HG03175 (cell line): ENCODE measurements around the gene GNRHR.
"Not testable (repeated sequence)": the region's sequence is repeated elsewhere in the genome, so short reads cannot be mapped to it uniquely, and the experiment has no call there.

Source experiments
- ATAC-seq: cut with Tn5 transposase; IDR thresholded peaks from one replicate; pipeline ENCODE4 v1.9.1; 2021; ENCODE audit warnings: mild to moderate bottlenecking, moderate library complexity; ENCODE audit not compliant: unreplicated experiment

The GNRHR gene, protein sequence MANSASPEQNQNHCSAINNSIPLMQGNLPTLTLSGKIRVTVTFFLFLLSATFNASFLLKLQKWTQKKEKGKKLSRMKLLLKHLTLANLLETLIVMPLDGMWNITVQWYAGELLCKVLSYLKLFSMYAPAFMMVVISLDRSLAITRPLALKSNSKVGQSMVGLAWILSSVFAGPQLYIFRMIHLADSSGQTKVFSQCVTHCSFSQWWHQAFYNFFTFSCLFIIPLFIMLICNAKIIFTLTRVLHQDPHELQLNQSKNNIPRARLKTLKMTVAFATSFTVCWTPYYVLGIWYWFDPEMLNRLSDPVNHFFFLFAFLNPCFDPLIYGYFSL

DNA sequence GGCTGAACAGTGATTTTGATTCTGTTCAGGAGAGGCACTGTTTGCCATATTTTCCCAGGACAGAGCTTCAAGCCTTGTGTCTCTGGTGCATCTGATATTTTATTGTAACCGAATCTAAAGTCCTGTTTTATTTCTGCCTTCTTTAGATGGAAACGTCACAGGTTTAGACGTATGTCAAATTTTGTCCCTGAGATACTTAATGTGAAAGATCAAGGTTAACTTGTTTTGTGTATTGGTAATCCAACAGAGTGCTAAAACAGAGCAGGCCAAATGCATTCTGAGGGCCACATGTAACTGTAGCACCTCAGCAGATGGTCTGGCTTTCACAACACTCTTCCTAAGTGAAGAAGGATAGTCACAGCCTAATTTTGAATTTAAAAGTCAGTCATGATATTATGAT, at the start of gene GNRHR:
Gene GNRHR, minus strand, starts transcription at position 101 of the 400 bp plus-strand sequence. Its CDS starts 53 bp downstream, at position 48.
- ATAC-seq: no peak

DNA sequence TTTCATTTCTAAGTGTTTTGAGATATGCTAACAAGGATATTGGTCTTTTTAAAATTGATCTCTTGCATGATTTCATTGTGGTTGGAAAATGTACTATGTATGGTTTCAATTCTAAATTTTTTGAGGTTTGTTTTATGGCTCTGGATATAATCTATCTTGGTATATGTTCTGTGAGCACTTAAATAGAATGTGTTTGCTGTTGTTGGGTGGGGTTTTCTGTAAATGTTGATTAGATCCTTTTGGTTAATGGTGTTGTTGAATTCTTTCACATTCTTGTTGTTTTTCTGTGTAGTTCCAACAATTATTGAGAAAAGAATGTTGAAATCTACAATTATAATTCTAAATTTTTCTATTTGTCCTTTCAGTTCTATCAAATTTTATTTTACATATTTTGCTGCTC, 42.6 kb upstream of the GNRHR start:
- ATAC-seq: no peak

DNA sequence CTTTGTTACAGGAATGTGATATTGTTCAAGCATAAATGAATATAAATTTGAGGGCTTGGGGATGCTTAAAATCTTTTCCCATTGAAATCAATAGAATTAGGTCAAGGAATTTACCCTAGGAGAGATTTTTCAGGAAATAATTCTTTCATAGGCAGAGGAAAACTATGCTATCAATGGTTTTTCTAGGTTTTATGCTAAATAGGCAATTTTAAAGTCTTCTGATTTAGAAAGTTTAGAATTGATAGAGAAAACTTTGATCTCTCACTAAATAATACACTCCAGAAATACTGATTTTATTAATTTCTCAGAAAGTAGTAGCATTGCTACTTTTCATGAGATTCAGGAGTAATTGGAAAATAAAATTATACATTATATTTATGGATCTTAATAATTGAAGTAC, 36.5 kb upstream of the GNRHR start:
- ATAC-seq: no peak

DNA sequence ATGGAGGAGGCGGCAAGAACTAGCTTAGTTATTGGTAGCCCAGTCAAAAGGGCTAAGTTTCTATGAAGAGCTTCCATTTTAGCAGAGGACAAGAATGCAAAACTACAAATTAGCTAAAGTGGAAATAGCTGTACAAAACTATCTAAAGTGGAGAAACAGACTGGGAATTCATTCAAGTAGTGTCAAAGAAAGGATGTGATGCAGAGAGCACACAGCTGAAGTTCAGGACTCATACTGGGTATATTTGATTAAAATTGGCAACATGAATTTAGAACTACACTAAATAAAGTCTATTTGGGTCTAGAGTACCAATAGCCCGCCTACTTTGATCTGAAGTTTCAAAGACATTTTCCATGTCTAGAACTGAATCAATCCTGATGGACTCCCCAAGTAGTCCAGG, 33.1 kb upstream of the GNRHR start:
- ATAC-seq: no peak

DNA sequence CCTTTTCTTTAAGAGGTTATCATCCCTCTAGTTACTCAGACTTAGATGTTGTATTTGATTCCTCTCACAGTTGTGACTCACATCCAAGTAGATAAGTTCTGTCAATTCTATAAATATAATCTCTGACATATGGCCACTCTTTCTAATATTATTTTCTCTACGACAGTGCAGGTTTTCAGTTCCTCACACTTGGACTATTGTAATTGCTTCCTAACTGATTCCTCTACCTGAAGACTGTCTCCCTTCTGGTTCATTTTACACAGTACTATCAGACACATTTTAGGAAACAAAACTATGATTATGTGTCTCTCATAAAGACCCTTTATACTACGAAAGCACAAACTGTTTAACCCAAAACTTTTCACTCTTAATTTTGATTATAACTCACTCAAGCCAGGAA, 31.3 kb upstream of the GNRHR start:
- no peak for ATAC-seq

DNA sequence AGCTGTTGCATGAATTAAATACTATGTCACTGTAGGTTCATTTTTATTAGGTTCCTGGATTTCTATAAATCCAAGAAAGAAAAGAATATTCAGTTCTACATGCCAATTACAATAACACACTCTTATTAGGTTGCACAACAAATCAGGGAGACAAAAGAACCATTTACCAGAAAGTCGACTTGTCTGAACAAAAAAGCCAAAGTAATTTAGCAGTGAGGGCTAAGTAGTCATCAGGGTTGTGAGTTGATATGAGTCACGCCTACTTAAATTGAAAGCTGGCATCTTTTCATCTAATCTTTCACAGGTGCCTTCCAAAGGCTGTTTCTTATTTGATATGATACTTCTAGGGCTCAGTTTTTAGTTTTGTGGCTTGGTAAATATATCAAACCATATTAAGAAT, 25.4 kb upstream of the GNRHR start:
- no peak for ATAC-seq

DNA sequence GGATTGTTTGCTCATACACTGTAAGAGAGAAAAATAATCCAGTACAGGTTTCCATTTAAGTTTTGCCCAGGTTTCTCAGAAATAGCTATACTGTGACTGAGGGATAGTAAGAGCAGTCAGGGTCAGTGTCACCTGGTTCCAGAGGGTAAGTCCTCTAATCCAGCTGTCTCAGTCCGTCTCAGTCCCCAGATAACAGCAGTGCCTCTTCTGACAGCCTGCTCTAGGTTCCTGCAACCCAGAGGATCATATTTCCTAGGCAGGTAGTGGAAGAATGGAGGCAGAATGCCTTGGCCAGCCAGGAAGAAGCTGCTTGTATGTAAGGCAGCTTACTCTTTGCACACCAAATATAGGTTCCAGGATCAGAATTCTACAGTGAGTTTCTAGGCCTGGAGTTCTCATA, 22.6 kb upstream of the GNRHR start:
- ATAC-seq: no peak

DNA sequence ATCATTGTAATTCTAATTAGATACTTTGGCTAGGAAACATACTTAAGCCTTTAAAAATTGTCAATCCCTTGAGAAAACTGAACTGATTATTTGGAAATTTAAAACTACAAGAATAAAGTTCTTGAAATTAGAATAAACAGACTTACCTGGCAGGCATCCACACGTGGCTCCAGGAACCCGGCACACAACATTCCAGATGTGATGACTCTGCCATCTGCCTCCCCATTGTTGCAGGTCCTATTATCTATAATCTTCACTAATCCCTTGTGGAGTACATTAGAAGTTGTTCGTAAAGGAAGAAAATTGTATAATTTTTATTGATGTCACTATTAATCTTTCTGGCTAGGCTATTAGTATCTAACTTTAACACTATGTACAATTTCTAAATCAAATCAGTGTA, 16.2 kb upstream of the GNRHR start:
- ATAC-seq: no peak

DNA sequence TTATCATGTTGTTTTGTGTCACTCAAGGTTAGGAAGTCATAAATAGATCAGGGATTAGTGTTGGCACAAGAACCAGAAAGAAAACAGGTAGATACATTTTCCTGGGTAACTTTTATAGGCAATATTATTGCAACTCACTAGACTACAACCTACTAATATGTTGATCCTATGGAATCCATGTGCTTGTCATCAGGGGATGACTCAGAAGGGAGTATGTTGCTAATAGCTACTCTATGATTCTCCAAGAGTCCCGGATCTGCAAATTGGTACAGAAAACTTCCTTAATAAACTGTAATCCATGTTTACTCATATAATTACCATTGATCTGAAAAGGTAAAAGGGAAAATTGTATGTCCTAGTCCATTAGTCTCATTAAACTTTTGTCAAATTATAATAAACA, 11.7 kb upstream of the GNRHR start:
- ATAC-seq: no peak

DNA sequence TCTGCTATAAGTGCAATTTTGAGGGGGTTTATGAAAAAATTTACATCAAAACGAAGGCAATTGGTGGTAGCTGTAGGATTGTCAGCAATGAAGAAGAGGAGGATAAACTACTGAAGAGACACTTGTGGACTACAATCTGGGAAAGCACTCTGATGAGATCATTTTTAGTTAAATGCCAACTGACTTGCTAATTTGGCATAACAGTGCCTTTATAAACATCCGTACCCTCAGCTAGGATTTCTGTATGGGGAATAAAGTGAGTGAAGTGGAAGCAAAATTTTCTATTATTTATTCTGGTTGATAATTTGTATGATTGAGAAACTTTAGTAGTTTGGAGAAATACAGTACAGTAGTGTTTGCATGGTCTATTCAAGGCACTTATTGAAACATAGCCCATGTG, 11.2 kb upstream of the GNRHR start:
- no peak for ATAC-seq

DNA sequence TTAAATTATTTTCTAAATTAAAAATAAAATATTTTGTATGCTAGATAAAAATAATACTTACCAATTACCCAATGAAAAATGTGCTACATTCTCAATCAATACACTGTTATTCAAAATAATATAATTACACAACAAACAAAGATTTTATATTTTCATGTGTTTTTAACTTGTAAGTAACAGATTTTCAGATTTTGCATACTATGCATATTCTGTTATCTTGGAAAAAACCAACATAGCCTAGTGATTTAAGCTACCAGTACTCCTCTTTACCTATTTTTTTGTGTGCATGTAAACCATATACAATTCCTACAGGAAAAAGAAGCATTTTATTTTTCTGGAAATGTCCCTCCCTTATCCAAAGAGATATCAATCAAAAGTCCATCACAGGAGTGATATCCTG, 10.0 kb upstream of the GNRHR start:
- ATAC-seq: no peak

DNA sequence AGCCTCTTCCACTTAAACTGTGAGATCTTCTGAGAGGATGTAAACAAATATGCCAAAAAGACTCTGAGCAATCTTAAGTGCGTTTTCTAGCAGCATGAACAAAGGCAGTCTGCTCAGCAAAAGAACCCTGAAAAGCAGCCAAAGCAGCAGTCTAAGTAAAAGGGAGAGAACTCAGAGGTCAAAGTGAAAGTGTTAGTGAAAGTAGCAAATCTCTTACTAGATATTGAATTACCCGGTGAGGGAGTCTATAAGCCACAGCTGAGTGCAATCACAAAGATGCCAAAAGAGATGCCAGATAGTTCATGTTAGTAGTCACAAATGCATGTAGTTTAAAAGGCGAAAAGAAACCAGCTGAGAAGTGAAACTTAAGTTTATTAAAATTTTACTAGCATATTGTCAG, 7.9 kb upstream of the GNRHR start:
- ATAC-seq: peak; percentile 99

DNA sequence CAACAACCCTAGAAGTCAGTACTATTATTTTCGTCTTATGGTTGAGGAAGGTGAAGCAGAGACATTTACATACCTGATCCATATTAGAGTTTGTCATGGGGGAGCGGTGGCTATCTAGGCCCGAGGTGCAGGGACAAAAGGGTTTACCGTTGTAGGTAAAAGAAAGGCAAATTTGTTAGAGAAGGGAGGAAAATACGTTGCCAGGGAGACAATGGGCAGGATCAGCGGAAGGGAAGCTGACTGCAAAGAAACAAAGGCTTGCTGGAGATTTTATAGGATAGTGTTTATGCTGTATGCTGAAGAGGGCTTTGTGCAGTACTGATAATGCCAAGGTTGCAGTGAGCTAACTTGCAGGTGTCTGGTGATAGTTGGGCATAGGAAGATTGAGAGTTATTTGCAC, 2.8 kb upstream of the GNRHR start:
- ATAC-seq: not testable (repeated sequence)

DNA sequence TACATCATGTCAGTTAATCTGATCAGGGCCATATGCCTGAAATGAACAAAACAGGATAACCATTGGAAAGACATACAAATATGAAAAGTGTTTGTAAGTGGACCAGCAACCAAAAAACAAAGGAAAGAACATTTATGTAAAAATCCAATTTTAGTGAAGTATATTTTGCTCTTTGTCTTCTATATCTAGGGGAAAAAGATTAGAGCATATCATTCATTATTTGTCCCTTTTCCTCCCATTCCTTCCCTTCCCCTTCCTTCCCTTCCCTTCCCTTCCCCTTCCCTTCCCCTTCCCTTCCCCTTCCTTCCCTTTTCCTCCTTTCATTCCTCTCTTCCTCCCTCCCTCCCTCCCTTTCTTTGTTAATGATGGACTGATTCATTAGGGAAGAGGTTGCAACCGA, 1.8 kb upstream of the GNRHR start:
- ATAC-seq: no peak

DNA sequence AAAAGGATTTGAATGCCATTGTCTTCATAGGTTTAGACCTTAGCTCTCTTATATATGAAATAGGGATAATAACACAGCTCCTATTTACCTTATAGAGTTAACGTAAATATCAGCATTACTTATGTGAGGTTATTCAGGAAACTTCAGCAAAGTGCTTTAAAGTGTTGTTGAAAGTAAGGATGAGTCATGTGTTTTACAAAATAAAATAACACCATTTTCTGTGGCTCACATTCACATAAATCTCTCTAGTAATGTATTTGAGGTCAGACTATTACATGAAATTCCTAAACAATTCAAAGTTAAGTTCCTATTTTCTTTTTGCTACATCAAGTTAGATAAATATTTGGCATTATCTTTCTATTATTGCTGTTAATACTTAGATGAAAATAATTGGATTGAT, 2.9 kb downstream of the GNRHR start:
- no peak for ATAC-seq

DNA sequence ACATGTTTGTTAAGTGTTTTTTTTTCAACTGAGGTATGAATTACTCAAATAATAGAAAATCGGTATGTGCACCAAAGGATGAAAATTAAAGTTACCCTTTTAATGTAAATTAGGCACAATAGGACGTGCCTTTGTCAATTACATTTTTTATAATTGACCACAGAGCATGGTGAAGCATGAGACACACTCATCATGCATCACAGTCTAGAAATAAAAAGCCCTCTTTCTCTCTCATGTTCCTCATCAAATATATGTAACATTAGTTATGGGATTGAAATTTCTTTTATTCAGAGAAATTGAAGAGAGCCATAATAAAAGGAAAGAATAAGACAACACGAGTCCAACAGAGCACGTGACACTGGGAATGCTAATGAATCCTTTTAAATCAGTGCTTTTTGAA, 3.5 kb downstream of the GNRHR start:
- ATAC-seq: no peak

DNA sequence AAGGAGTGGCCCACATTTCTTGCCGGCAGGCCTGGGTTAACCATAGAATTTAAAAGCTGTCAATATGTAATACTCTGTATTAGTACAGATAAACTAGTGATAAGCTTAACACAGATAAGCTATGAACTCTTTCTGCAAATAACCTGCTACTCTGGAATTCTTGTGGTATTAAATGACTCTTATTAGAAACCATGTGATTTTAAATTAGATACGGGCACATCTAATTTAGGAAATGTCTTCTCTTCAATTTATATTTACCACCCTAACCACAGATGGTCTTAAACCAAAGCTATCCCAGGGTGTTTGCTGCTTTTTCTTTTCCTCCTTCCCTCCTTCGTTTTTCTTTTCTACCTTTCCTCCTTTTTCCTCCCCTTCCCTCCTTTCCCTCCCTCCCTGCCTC, 4.9 kb downstream of the GNRHR start:
- ATAC-seq: no peak

DNA sequence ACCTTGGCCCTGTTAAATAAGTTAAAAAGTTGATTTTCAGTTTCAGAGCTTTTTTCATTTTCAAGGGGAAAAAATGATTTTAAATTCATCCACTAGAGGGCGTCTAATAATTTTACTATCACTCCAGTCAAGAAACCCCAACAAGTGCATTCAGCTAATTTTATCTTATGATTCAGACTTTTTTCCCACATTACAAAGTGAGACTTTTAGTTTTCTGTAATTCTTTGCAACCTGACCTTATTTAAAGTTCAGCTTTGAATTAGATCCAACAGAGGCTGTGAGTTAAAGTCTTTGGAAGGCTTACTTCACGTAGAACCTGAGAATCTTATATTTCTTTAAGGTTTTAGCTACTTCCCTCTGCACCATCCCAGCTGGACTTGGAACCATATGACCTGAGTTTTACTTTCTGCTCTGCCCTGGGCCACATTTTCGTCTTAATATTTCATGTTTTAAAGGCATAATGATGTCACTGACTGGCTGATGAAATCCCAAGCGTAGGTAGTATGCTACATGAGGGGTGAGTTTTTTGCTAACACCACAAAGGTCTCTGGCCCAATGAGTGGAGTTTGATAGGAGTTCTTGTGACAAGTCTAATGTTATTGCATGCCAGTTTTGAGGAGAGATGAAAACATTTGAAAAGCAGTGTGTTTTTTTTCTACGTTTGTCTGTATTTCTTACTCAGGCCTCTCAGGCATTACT, 7.2 kb downstream of the GNRHR start:
- peak; percentile 60 for ATAC-seq

DNA sequence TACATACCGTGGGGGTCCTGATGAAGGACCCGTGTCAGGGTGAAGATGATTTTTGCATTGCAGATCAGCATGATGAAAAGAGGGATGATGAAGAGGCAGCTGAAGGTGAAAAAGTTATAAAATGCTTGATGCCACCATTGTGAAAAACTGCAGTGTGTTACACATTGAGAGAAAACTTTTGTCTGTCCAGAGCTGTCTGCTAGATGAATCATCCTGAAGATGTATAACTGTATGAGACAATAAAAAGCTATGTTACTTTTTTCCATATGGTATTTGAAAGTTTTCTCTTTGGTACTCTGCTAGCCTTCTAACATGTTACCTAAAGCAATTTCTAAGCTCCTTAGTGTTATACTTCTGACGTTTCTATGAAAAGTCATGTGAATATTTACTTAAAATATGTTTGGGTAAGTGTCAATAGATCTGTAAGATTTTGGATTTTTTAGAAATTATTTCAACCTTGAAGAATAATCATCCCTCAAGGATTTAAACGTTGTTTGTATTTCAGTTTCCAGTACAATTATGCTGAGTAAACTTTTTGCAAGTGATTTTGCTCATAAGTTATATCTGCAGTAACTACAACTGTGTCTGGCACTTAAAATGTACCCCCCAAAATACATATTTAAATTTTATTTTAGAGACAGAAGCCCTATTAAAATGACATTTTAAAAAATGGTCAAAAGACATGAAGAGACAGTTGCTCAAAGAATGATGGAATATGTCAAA, 9.5 kb downstream of the GNRHR start:
- ATAC-seq: no peak

DNA sequence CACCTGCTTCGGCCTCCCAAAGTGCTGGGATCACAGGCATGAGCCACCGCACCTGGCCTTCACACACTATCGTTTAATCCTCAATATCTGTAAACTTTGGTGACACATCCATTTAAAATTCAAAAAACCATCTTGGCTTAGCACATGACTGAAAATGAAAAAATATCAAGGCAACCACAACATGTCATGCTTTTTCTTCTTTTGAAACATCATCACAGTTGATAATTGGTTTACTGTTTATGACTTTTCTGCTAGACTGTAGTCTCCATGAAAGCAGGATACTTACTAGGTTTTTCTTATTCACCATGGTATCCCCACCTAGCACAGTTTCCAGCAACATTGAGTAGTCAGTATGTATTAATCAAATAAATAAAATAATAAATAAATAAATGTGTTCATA, 11.0 kb downstream of the GNRHR start:
- ATAC-seq: no peak

DNA sequence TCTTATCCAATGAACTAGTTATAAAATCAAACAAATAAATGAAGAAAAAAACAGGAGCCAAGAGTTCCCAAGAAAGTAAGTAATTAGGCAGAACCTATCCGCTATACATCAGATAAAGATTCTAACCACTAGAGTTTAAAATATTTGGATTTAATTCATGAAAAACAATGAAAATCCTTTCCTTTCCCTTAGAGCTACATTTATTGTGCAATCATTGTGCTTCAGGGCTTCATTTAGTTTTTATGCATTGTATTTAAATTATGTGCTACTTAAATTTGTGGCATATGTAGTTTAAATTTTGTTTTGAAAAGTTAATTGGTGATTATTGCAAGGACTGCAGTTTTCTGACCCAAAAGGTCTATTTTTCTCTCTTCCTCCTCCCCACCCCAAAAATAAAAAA, 17.9 kb downstream of the GNRHR start:
- no peak for ATAC-seq

DNA sequence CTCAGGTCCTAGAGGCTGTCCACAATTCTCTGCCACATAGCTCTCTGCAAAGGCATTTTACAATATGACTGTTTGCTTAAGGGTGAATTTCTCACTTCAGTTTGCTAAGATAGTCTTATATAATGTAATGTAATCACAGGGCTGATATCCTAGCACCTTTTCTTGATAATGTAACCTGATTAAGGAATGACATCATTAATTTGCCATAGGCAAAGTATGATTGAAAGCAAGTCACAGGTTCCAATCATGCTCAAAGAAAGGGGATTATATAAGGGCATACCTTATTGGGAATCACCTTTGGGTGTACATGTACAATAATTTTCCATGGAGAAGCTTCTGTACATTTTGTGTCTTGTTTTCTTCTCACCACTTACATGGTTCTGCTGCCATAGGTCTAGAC, 18.9 kb downstream of the GNRHR start:
- ATAC-seq: no peak
